Activated naive CD8-positive, alpha-beta T cell treated with anti-CD3 and anti-CD28 coated beads, Interleukin-2, amount 50 U/mL, for 24 hours (primary cell): ENCODE data around the gene MCRIP2.

Experiments
- ATAC-seq: fragments of 150-1000 bp; cut with Tn5 transposase; one replicate; pipeline ENCODE4 v1.10.0; 2021
- DNase-seq: peaks from one replicate; pipeline ENCODE4 v3.0.0; 2021
- H3K27ac Mint-ChIP-seq: one replicate; pipeline ENCODE4 v1.8.0; 2021; ENCODE audit warnings: mild to moderate bottlenecking, mixed read lengths
- H3K27me3 Mint-ChIP-seq: one replicate; pipeline ENCODE4 v1.8.0; 2021; ENCODE audit warnings: mixed read lengths
- H3K36me3 Mint-ChIP-seq: one replicate; pipeline ENCODE4 v1.8.0; 2021; ENCODE audit warnings: low read depth, mixed read lengths
- H3K4me1 Mint-ChIP-seq: one replicate; pipeline ENCODE4 v1.8.0; 2021; ENCODE audit warnings: mixed read lengths
- H3K4me3 Mint-ChIP-seq: one replicate; pipeline ENCODE4 v1.8.0; 2021; ENCODE audit warnings: mild to moderate bottlenecking, moderate library complexity, mixed read lengths
- H3K9me3 Mint-ChIP-seq: one replicate; pipeline ENCODE4 v1.8.0; 2021; ENCODE audit warnings: mixed read lengths

The MCRIP2 gene

DNA sequence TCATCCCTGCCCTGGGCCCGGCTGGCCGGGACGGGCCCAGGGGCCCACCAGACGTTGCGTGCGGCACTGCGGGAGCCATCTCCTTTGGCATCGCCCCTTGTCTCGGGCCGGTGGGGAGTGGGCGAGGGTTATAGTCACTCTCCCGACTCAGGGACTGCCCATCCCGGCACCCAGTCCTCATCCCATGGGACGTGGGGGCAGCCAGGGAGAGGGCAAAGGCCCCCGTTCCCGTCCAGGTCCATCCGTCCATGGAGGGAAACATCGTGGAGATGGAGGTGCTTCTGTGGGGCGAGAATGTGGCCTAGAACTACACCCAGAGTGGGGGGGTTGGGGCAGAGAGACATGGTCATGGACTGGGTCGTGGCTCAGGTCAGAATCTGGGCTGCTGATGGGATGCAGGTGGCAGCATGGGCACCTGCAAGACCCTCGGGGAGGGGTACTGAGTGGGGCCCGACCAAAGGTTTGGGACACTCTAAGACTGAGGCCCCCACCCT, 5.1 kb downstream of the MCRIP2 start:
- no peak for DNase-seq
- Mint-ChIP-seq H3K9me3 (no peaks in the 10 kb centered on the region), H3K36me3 (peaks cover 9% of the 10 kb centered on the region), H3K27ac (no peak overlapping the region), H3K27me3 (no peaks in the 10 kb centered on the region), H3K4me3 (no peak overlapping the region), H3K4me1 (peaks cover 24% of the 10 kb centered on the region)
- ATAC-seq: no peak

DNA sequence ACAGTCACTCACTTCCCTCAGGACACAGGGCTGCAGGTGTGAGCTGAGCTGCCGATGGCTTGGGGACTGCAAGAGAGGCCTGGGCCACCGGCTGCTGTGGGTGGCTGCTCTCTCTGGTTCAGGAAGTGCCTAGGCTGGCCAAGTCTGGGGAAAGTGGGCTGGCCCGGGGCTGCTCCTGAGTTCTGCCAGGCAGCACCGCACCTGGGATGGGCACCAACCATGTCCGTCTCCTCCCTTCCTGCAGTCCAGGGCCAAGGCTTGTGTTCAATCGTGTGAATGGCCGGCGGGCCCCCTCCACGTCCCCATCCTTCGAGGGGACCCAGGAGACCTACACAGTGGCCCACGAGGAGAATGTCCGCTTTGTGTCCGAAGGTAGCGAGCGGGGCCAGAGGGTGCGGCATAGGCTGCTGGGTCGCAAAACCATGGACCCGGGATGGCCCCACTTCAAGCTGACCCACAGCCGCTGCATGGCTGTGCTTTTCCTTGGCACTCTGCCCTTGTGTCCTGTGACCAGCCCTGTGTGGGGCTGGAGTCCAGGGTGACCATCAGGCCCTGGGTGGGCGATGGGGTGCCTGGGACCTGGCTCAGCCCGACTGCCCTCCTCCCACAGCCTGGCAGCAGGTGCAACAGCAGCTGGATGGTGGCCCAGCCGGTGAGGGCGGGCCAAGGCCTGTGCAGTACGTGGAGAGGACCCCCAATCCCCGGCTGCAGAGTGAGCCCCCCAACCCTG, 5.7 kb downstream of the MCRIP2 start:
- Mint-ChIP-seq H3K36me3 (peaks cover 9% of the 10 kb centered on the region), H3K9me3 (no peaks in the 10 kb centered on the region), H3K4me3 (peak overlapping the region; percentile 6), H3K4me1 (peaks cover 24% of the 10 kb centered on the region), H3K27ac (no peak overlapping the region), H3K27me3 (no peaks in the 10 kb centered on the region)
- no peak for ATAC-seq
- no peak for DNase-seq

DNA sequence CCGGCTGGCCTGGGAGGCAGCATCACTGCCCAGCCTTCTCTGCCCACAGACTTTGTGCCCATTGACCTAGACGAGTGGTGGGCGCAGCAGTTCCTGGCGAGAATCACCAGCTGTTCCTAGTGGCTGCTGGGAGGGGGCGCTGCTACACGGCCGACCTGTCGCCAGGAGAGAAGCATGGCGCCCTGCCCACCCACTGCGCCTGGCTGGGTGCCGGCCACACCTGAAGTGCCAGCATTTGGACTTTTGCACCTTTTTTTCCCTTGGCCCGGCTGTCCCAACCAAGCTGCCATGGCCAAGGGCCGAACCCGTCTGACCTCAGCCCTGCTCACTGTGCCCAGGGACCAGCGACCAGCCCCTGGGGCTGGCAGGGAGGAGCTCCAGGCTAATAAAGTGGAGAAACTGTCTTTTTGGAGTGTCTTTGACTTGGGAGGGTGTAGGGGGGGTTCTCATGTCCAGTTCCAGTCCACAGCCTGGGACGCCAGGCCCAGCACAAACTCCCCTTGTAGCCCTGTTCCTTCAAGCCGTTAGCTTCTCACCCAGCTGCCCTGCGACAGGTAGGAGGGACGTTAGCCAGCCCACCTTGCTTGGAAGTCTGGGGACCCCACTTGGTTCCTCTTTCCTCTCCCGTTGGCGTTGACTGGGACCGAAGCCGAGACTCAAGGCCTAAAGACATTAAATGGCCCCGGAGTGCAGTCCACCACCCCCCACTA, 6.6 kb downstream of the MCRIP2 start:
- Mint-ChIP-seq H3K36me3 (peaks cover 11% of the 10 kb centered on the region), H3K4me3 (peak overlapping the region; percentile 83), H3K4me1 (peaks cover 21% of the 10 kb centered on the region), H3K9me3 (no peaks in the 10 kb centered on the region), H3K27ac (peak overlapping the region; percentile 83), H3K27me3 (no peaks in the 10 kb centered on the region)
- DNase-seq (peak; percentile 75), ATAC-seq (peak; percentile 38)

DNA sequence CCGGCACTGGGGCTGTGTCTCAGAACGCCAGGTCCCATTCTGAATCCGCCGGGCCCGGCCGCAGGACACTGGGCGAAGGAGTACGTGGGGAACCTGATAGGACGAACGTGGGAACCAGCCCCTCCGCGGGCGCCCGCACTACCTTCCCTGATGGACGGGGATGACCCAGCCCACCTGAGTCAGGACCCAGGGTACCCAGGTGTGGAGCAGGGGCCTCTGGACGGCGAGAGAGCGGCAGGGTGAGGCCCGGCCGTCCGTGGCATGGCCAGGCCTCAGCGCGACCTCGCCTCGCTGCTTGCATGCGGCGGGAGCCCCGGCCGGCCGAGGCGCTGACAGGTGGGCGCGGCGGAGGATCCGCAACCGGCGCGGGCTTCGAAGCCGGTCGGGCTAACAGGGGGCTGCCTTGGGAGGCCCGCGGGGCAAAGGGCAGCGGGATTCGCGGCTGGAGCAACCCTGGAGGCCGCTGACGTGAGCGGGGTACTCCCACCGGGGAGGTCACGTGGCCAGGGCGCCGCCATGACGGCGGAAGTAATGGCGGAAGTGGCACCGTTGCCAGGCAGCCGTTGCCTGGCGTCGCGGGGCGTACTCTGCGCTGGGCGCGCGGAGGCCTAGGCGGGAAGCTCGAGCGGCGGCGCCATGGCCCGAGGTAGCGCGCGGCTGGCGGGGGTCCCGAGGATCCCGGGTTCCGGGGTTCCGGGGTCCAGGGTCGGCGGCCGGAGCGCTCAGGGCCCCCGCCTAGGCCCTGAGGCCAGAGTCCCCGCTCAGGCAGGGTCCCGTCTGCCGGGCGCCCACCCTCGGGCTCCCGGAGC, 7.4 kb downstream of the MCRIP2 start, which contains the start of gene WDR90:
Gene WDR90 (plus strand): TSS at position 585 of the 809 bp plus-strand sequence. CDS start 52 bp downstream, at position 637.
- Mint-ChIP-seq H3K27me3 (no peaks in the 10 kb centered on the region), H3K36me3 (peaks cover 10% of the 10 kb centered on the region), H3K27ac (peak within 1 kb of the TSS; percentile 83), H3K4me1 (peaks cover 17% of the 10 kb centered on the region), H3K4me3 (peak within 1 kb of the TSS; percentile 83), H3K9me3 (no peaks in the 10 kb centered on the region)
- DNase-seq (peak; percentile 96), ATAC-seq (peak; percentile 85)

DNA sequence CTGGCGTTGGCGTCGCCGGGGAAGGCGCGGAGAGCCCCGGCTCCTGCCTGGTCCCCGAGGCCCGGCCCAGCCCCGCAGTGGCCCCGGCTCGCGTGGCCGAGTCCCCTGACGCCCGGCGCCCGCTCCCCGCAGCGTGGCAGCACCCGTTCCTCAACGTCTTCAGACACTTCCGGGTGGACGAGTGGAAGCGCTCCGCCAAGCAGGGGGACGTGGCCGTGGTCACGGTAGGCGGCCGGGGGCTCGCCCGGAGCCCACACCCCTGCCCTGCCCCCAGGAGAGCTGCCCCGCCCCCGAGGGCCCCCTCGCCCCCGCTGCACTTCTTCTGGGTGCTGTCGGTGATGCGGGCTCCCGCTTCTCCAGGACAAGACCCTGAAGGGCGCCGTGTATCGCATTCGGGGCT, 8.0 kb downstream of the MCRIP2 start:
- no peak for ATAC-seq
- H3K27ac Mint-ChIP-seq: peak overlapping the region; percentile 65

DNA sequence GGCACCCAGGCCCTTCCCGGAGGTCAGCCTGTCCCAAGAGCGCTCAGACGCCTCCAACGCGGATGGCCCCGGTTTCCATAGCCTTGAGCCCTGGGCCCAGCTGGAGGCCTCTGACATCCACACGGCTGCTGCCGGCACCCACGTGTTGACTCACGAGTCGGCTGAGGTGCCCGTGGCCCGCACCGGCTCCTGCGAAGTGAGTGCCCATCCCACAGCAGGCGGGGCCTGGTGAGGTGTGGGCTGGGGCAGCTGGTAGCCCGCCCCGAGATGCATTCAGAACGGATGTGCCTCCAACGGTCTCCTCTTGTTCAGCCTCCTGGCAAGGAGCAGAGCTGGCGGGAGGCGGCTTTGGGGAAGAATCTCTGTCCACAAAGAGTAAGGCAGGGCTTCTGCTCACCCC, 10.2 kb downstream of the MCRIP2 start:
- peaks cover 10% of the 10 kb centered on the region for H3K4me1 Mint-ChIP-seq
- no peak overlapping the region for H3K27ac Mint-ChIP-seq
- H3K9me3 Mint-ChIP-seq: no peaks in the 10 kb centered on the region
- no peak overlapping the region for H3K4me3 Mint-ChIP-seq
- ATAC-seq (no peak), DNase-seq (no peak)
- peaks cover 4% of the 10 kb centered on the region for H3K36me3 Mint-ChIP-seq
- H3K27me3 Mint-ChIP-seq: no peaks in the 10 kb centered on the region

More for the DNA sequence above, 8.0 kb downstream of the MCRIP2 start:
- no peaks in the 10 kb centered on the region for H3K27me3 Mint-ChIP-seq
- DNase-seq: peak; percentile 35
- peaks cover 5% of the 10 kb centered on the region for H3K36me3 Mint-ChIP-seq
- peaks cover 10% of the 10 kb centered on the region for H3K4me1 Mint-ChIP-seq
- H3K4me3 Mint-ChIP-seq: peak overlapping the region; percentile 79
- H3K9me3 Mint-ChIP-seq: no peaks in the 10 kb centered on the region

DNA sequence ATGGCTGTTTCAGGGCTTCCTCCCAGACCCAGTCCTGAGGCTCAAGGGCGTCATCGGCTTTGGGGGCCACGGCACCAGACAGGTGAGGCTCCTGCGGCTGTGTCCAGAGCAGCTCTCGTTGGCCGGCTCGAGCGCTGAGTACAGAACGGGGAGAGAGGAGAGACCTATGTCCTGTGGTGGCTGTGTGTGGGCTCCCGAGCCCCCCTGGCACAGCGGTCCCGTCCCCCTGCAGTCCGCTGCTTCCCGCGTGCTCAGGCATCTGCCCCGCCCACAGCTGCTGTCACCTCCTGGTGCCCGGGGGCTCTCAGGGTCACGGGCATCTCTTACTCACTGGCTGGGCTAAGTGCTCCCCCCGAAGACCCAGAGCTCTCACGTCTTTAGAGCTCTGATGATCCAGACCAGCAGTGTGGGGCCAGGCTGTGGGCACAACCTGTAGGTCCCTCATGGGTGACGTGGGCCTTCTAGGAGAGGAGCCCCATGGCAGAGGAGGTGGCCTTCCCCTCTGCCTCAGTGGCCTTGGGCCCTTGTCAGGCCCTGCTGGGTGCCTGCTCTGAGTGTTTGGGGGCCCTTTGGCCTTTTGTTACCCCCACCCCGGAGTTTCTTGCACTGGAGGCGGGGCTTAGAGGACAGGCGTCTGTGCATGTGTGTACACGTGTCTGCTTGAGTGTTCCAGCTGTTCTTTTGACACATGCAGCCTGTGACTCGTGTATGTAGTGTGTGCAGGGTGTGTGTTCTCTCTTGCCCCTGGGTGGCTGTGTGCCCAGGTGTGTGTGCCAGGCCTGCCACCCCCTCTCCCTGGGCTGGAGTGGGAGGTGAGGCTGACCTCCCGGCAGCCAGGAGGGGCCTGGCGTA, 11.1 kb downstream of the MCRIP2 start:
- peaks cover 10% of the 10 kb centered on the region for H3K4me1 Mint-ChIP-seq
- DNase-seq: no peak
- no peaks in the 10 kb centered on the region for H3K27me3 Mint-ChIP-seq
- H3K27ac Mint-ChIP-seq: no peak overlapping the region
- no peak overlapping the region for H3K4me3 Mint-ChIP-seq
- no peak for ATAC-seq
- H3K9me3 Mint-ChIP-seq: no peaks in the 10 kb centered on the region
- H3K36me3 Mint-ChIP-seq: peaks cover 4% of the 10 kb centered on the region

DNA sequence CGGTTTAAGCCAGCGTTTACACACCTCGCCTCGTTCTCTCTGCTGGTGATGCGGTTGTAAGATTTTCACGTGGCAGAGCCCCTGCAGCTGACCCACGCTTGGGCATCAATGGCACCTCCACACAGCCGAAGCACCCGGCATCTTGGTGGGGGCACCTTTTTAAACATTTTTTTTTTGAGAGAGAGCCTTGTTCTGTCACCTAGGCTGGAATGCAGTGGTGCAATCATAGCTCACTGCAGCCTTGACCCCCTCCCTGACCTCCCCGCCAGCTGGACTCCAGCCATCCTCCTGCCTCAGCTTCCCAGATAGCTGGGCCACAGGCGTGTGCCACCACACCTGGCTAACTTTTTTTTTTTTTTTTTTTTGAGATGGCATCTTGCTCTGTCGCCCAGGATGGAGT, 12.4 kb downstream of the MCRIP2 start:
- Mint-ChIP-seq H3K4me3 (no peak overlapping the region), H3K27ac (no peak overlapping the region), H3K27me3 (no peaks in the 10 kb centered on the region), H3K36me3 (peaks cover 2% of the 10 kb centered on the region), H3K9me3 (no peaks in the 10 kb centered on the region), H3K4me1 (peaks cover 4% of the 10 kb centered on the region)
- ATAC-seq (no peak), DNase-seq (no peak)

DNA sequence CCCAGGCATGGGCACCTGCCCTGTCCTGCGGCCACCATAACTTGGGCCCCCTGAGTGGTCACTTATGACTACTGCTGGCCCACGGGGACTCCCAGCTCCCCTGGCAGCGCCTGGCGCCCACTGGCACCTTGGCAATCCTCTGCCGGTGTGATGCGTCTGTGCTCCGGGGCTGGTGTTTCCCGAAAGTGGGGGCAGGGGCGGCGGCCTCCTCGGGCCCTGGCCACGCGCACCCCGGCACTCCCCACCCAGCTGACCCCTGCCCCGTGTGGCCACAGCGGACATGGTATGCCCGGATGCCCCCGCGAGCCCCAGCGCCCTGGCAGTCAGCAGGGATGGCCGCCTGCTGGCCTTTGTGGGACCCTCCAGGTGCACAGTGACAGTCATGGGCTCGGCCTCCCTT, 15.9 kb downstream of the MCRIP2 start:
- peaks cover 5% of the 10 kb centered on the region for H3K4me1 Mint-ChIP-seq
- no peak overlapping the region for H3K4me3 Mint-ChIP-seq
- H3K27ac Mint-ChIP-seq: no peak overlapping the region
- no peaks in the 10 kb centered on the region for H3K27me3 Mint-ChIP-seq
- peaks cover 3% of the 10 kb centered on the region for H3K36me3 Mint-ChIP-seq
- DNase-seq: no peak
- H3K9me3 Mint-ChIP-seq: no peaks in the 10 kb centered on the region
- no peak for ATAC-seq

DNA sequence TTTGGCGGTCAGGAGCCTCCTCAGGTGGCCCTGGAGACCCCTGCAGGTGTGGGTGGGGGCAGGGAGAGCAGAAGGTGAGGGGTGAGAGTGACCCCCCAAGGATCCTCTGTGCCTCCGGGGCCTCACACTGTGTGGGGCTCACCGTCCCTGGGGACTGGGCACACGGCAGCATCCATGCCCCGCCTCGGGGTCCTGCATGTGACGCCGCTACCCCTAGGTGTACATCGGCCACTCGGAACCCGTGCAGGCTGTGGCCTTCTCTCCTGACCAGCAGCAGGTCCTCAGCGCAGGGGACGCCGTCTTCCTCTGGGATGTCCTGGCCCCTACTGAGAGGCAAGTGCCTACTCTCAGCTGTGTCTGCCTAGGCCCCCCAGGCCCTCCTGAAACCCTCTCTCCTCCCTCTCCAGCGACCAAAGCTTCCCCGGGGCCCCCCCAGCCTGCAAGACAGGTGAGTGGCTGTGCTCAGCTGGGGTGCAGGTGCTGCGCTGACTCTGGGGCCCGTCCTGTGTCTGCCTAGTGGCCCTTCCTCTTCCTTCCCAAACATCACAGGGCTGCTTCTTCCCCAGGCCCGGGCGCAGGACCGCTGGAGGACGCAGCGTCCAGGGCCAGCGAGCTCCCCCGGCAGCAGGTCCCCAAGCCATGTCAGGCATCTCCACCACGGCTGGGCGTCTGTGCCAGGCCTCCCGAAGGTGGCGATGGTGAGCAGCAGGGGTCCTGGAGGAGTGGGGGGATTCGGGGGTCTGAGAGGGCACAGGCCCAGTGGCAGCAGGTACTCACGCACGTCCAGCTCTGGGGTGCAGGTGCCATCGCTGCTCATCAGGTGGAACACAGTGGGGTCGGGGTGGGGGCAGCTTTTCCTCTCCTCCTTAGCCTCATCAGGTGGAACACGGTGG, 17.3 kb downstream of the MCRIP2 start:
- Mint-ChIP-seq H3K9me3 (no peaks in the 10 kb centered on the region), H3K4me3 (no peak overlapping the region), H3K27ac (no peak overlapping the region), H3K4me1 (peaks cover 5% of the 10 kb centered on the region), H3K36me3 (peaks cover 2% of the 10 kb centered on the region), H3K27me3 (no peaks in the 10 kb centered on the region)
- no peak for DNase-seq
- ATAC-seq: no peak

DNA sequence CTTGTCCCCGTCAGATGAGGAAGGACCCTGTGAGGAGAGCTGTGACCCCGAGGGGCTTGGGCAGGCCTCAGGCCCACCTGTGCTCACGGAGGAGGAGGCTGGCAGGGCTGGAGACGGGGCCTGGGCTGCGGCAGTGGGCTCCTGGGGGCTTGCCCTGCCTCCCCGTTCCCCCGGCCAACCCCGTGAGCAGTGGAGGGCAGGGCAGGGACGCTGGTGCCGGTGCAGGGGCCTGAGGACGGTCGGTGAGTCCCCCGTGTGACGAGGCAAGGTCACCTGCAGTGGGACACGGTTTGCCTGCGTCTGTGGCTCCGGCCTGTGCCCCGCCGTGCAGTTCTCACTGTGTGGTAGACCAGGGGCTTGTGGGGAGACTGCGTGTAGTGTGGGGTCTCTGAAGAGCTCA, 18.0 kb downstream of the MCRIP2 start:
- no peak overlapping the region for H3K4me3 Mint-ChIP-seq
- DNase-seq (no peak), ATAC-seq (no peak)
- H3K27me3 Mint-ChIP-seq: no peaks in the 10 kb centered on the region
- H3K9me3 Mint-ChIP-seq: no peaks in the 10 kb centered on the region
- peaks cover 2% of the 10 kb centered on the region for H3K36me3 Mint-ChIP-seq
- peaks cover 5% of the 10 kb centered on the region for H3K4me1 Mint-ChIP-seq
- H3K27ac Mint-ChIP-seq: no peak overlapping the region

DNA sequence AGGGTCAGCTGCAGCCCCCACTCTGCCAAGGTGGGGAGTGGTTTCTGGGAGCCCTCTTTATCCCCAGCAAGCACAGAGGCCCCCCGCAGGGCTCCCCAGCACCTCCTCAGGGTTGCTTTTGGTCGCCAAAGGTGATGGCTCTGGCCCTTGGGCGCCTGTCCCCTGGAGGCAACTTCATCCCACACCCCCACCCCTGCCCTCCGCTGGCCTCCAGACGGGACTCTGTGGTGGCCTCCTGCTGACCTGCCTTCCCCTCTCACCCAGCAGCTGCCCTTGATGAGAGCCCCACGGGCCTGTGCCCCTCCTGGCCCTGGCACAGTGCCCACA, 18.5 kb downstream of the MCRIP2 start:
- DNase-seq: no peak
- no peak for ATAC-seq
- Mint-ChIP-seq H3K4me1 (peaks cover 5% of the 10 kb centered on the region), H3K27ac (no peak overlapping the region), H3K36me3 (peaks cover 2% of the 10 kb centered on the region), H3K27me3 (no peaks in the 10 kb centered on the region), H3K9me3 (no peaks in the 10 kb centered on the region), H3K4me3 (no peak overlapping the region)

DNA sequence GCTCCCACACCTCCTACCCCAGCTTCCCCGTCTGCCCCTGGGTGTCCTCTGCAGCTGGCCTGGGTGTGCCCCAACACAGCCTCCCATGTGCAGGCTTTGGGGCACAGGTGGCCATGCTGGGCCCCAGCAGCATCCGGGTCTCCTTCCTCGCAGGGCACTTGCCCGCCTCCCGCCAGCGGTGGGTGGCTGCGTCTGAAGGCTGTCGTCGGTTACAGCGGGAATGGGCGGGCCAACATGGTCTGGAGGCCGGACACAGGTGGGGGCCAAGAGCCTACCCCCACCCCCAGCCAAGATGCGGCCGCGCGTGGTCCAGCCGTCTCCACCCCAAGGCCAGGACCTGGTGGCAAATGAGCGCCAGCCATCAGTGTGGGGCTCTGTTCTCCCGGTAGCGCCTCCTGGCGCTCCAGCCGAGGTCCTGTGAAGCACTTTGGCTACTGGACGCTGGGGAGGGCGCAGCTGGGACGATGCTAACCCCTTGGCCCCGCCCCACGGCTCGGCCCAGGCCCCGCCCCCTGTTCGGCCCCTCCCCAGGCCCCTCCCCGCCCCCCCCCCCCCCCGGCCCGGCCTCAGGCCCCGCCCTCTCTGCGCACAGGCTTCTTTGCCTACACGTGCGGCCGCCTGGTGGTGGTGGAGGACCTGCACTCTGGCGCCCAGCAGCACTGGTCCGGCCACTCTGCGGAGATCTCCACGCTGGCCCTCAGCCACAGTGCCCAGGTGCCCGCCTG, 19.0 kb downstream of the MCRIP2 start:
- DNase-seq (peak; percentile 68), ATAC-seq (peak; percentile 47)
- Mint-ChIP-seq H3K27ac (no peak overlapping the region), H3K9me3 (no peaks in the 10 kb centered on the region), H3K27me3 (no peaks in the 10 kb centered on the region), H3K4me3 (no peak overlapping the region), H3K4me1 (peaks cover 5% of the 10 kb centered on the region), H3K36me3 (peaks cover 2% of the 10 kb centered on the region)
